ENCODE data around the gene IQCF6. TPM values are rescaled to one million over a fixed set of nuclear protein-coding genes. Genes with fewer than 3 reads are reported as not detected.

Gene IQCF6
- total RNA-seq, 1 experiment from 2014 or later: not detected

GRCh38 chr3:51735950-51736349, 43.1 kb downstream of the IQCF6 start:
- H3K4me3 ChIP-seq (ENCODE audit: low read depth, low read length, poor library complexity, severe bottlenecking): no peak overlapping the region
- TF ChIP-seq EZH2 (IDR thresholded peaks at IDR 0.05; ENCODE audit: borderline replicate concordance, low read depth, low read length, poor library complexity, severe bottlenecking) (no peak), CTCF (conservative IDR thresholded peaks at IDR 0.05; ENCODE audit: low read depth, low read length) (no peak)
- CTCF ChIA-PET: no interaction called here
- H3K27ac ChIP-seq (ENCODE audit: low read depth, low read length, poor library complexity, severe bottlenecking): no peak overlapping the region
- no TSS peak for BruUV-seq (replicated peaks)
- intact Hi-C loops (cut with micrococcal nuclease; ENCODE audit: unreplicated experiment): no loop called here
- H3K4me1 ChIP-seq (ENCODE audit: insufficient read depth, low read length, poor library complexity, severe bottlenecking): no peaks in the 10 kb centered on the region
- no peaks in the 10 kb centered on the region for H3K9me3 ChIP-seq (ENCODE audit: low read depth, low read length, poor library complexity, severe bottlenecking)
- no peak for DNase-seq (ENCODE audit: low spot score)
- H3K36me3 ChIP-seq (ENCODE audit: insufficient read depth, low read length, poor library complexity, severe bottlenecking): no peaks in the 10 kb centered on the region
- POLR2A ChIA-PET (ENCODE audit: low non-redundant PET): no interaction called here
- no peaks in the 10 kb centered on the region for H3K27me3 ChIP-seq (replicated peaks; ENCODE audit: insufficient read depth, low read depth, low read length, poor library complexity)

GRCh38 chr3:51735039-51735438, 44.0 kb downstream of the IQCF6 start:
- H3K9me3 ChIP-seq (ENCODE audit: low read depth, low read length, poor library complexity, severe bottlenecking): no peaks in the 10 kb centered on the region
- no peak for TF ChIP-seq CTCF (conservative IDR thresholded peaks at IDR 0.05; ENCODE audit: low read depth, low read length)
- no peak for TF ChIP-seq EZH2 (IDR thresholded peaks at IDR 0.05; ENCODE audit: borderline replicate concordance, low read depth, low read length, poor library complexity, severe bottlenecking)
- no peak overlapping the region for H3K27ac ChIP-seq (ENCODE audit: low read depth, low read length, poor library complexity, severe bottlenecking)
- BruUV-seq (replicated peaks): no TSS peak
- DNase-seq (ENCODE audit: low spot score): no peak
- POLR2A ChIA-PET (ENCODE audit: low non-redundant PET): no interaction called here
- no peaks in the 10 kb centered on the region for H3K27me3 ChIP-seq (replicated peaks; ENCODE audit: insufficient read depth, low read depth, low read length, poor library complexity)
- CTCF ChIA-PET: no interaction called here
- H3K4me3 ChIP-seq (ENCODE audit: low read depth, low read length, poor library complexity, severe bottlenecking): no peak overlapping the region
- intact Hi-C loops (cut with micrococcal nuclease; ENCODE audit: unreplicated experiment): no loop called here
- no peaks in the 10 kb centered on the region for H3K4me1 ChIP-seq (ENCODE audit: insufficient read depth, low read length, poor library complexity, severe bottlenecking)
- no peaks in the 10 kb centered on the region for H3K36me3 ChIP-seq (ENCODE audit: insufficient read depth, low read length, poor library complexity, severe bottlenecking)

GRCh38 chr3:51734572-51734907, 44.5 kb downstream of the IQCF6 start:
- no peak overlapping the region for H3K27ac ChIP-seq (ENCODE audit: low read depth, low read length, poor library complexity, severe bottlenecking)
- no peaks in the 10 kb centered on the region for H3K9me3 ChIP-seq (ENCODE audit: low read depth, low read length, poor library complexity, severe bottlenecking)
- BruUV-seq (replicated peaks): no TSS peak
- H3K27me3 ChIP-seq (replicated peaks; ENCODE audit: insufficient read depth, low read depth, low read length, poor library complexity): no peaks in the 10 kb centered on the region
- no peak for DNase-seq (ENCODE audit: low spot score)
- POLR2A ChIA-PET (ENCODE audit: low non-redundant PET): no interaction called here
- TF ChIP-seq EZH2 (IDR thresholded peaks at IDR 0.05; ENCODE audit: borderline replicate concordance, low read depth, low read length, poor library complexity, severe bottlenecking): no peak
- no peak for TF ChIP-seq CTCF (conservative IDR thresholded peaks at IDR 0.05; ENCODE audit: low read depth, low read length)
- CTCF ChIA-PET: no interaction called here
- intact Hi-C loops (cut with micrococcal nuclease; ENCODE audit: unreplicated experiment): no loop called here
- H3K4me1 ChIP-seq (ENCODE audit: insufficient read depth, low read length, poor library complexity, severe bottlenecking): no peaks in the 10 kb centered on the region
- no peaks in the 10 kb centered on the region for H3K36me3 ChIP-seq (ENCODE audit: insufficient read depth, low read length, poor library complexity, severe bottlenecking)
- H3K4me3 ChIP-seq (ENCODE audit: low read depth, low read length, poor library complexity, severe bottlenecking): no peak overlapping the region
